HG02870 (cell line): ENCODE data around the gene KDM7A.

Experiments used
- ATAC-seq: cut with Tn5 transposase; IDR thresholded peaks from one replicate; pipeline ENCODE4 v1.9.1; 2021; ENCODE audit warnings: mild to moderate bottlenecking, moderate library complexity; ENCODE audit not compliant: unreplicated experiment

Gene KDM7A

DNA sequence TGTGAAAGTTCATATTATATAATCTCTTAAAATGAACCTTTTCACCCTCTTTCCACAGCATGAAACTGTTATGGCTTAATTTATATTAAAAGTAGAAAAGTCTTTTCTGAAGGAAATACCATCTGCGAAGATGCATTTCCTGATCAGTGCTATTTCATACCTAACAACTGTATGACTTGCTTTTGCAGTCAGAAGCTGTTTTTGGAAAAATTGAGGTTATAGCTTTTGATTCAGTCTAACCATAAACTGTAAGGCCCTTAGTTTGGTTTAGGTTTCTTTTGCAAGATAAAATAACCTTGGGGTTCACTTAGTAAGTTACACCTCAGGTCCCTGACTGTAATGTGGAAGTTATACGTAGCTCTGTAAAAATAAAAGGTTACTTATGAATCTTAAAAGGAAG, 91.3 kb downstream of the KDM7A start:
- ATAC-seq, result no peak

GRCh38 chr7:140084972-140085371, 91.8 kb downstream of the KDM7A start:
- peak; percentile 98 for ATAC-seq

DNA sequence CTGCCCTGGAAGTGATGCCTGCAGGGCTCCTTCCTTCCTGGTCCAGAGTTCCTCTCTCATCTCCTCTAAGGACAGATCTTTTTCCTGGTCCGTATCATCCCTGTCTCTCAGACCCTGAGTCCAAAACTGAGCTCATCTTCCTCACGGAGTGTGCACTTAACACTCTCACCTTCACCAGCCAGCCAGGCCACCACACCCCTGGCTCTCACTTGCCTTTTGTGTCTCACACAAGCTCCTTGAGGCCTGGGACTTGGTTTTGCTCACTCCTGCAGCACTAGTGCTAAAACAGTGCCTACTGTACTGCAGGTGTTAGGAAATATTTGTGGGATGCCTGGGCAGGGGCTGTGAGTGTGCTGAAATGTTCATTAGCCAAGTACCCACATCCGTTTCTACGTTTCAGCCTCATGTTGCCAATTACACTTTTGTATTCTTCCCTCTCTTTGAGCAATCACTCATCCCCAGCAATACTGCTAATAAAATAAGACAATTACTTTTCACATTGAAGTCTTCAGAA, 92.6 kb downstream of the KDM7A start:
- no peak for ATAC-seq

GRCh38 chr7:140082770-140083169, 94.0 kb downstream of the KDM7A start:
- ATAC-seq, result no peak

DNA sequence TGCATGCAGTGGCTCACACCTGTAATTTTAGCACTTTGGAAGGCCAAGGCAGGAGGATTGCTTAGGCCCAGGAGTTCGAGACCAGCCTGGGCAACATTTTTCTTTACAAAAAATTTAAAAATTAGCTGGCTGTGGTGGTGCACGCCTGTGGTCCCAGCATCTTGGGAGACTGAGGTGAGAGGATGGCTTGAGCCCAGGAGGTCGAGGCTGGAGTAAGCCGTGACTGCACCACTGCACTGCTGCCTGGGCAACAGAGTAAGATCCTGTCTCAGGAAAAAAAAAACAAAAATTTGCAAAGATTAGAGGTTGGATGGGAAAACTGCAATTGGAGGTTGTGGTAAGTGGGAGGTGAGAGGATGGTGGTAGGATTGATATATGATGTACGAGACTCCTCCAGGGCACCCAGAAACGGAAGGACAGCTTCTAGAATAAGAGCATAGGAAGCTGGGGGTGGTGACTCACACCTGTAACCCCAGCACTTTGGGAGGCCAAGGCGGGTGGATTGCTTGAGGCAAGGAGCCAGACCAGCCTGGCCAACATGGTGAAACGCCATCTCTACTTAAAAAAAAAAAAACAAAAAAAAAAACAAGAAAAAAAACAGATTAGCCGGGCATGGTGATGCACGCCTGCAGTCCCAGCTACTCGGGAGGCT, 94.9 kb downstream of the KDM7A start:
- no peak for ATAC-seq

DNA sequence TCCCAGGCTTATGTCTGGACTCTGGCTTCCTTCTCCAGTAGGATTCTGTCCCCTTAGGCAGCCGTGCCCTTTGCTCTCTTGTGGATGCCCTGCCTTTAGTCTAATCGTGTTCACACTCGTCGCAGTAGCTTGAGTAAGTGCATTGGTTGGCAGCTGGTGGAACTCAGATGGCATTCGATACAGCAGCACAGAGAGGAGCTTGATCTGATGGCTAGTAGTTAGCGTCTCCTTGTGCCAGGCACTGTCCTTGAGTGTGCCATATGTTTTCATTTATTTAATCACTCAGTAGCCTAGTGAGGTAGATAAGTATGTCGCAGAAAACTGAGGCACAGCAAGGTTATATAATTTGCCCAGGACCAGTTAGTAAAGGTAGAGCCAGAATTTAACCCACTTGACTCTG, 95.9 kb downstream of the KDM7A start:
- ATAC-seq, result no peak

DNA sequence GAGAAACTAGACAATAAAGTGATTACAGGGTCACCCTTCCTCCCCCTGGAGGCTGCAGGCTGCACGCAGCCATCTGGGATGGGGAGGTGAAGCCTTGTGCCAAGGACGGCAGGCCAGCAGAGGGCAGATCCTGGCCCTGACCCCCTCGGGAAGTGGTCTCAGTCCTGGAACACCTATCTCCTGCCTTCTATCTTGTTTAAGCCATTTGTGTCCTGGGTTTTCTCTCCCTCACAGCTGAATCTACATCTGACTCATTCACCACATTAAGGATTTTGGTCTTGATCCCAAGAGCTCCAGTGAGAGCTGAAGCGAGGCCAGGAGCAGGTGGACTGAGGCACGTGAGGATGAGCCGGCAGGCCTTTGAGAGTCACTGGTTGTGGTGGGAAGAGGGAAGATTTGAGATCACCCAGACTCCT, 97.7 kb downstream of the KDM7A start:
- ATAC-seq, result no peak

- no peak for ATAC-seq
Measured at GRCh38 chr7:140078392-140078791, 98.4 kb downstream of the KDM7A start.

- ATAC-seq, result no peak
Measured at GRCh38 chr7:140074780-140075179, 102.0 kb downstream of the KDM7A start.

DNA sequence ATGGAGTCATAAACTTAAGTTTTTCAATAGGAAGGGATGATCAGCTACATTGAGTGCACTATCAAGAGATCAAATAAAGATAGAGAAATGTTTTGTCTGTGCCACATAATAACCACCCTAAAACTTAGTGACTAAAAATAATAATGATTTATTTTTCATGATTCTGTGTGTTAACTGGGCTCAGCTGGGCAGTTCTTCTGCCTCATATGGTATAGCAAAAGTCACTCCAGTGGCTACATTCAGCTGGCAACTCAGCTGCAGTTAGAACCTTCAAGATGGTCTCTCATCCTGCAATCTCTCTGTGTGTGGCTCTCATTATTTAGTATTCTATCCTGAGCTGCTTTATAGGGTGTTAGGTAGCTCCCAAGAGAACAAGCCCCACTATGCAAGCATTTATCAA, 106.2 kb downstream of the KDM7A start:
- ATAC-seq, result no peak

- ATAC-seq, result no peak
Measured at GRCh38 chr7:140069298-140069949, 107.4 kb downstream of the KDM7A start.

- no peak for ATAC-seq
Measured at GRCh38 chr7:140068033-140068432, 108.8 kb downstream of the KDM7A start.

GRCh38 chr7:140067052-140067451, 109.7 kb downstream of the KDM7A start:
- no peak for ATAC-seq

GRCh38 chr7:140062528-140063299, 114.1 kb downstream of the KDM7A start, which contains the start of gene PARP12:
Gene PARP12, minus strand, starts transcription at chr7:140062951. Its CDS starts 104 bp downstream, at chr7:140062847.
- peak; percentile 91 for ATAC-seq

- ATAC-seq, result peak; percentile 12
Measured at GRCh38 chr7:140062118-140062527, 114.7 kb downstream of the KDM7A start.

- ATAC-seq, result no peak
Measured at GRCh38 chr7:140061607-140061930, 115.2 kb downstream of the KDM7A start.

DNA sequence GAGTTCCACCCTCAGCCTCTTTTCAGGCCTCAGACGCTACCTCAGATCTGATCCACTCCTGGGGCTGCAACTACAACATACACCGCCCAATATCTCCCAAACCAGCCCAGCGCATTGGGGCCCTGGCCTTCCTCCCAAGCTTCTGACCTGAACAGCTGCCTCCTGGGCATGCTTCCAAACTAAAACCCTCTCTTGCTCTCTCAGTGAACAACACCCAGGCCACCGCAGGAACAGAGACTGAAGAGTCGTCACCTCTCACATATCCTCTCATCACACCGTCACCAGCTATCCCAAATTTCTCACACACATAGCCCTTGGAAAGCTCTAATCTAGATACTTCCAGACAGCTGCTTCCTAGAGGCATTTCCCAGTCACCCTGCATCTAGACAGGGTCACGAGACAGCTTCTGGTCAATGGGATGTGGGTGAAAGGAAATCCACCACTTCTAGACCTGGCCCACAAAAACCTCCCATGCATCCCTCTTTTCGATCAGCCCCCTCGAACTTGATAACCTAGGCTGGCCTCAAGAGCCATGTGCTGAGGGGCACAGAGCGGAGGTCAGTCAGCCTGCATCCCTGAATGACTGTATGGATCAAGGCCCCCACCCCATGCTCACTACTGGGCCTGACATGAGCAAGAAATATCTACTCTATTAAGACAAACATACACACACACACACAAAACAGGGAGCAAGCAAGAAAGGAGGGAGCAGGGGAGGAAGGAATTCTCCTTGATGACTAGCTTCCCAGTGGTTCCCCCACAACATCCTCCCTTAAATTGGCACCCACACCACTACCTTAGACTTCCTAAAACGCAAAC, 115.8 kb downstream of the KDM7A start:
- no peak for ATAC-seq

DNA sequence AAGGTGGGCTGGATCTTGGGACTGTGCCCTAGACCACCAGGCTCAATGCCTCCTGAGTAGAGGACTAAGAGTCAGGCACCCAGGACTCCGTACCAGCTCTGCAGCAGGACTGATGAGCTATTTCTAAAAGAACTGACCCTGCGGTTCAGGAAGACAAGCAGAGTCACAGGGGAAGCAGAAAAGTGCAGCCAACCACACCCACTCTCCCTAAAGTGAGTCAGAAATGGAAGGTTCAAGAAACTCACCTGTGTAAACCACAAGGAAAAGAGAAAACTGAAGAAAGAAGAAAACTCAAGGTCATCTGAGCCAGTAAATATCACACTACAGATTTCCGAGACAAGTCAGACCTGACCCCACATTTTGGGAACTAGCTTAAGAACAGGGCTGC, 116.5 kb downstream of the KDM7A start:
- no peak for ATAC-seq

DNA sequence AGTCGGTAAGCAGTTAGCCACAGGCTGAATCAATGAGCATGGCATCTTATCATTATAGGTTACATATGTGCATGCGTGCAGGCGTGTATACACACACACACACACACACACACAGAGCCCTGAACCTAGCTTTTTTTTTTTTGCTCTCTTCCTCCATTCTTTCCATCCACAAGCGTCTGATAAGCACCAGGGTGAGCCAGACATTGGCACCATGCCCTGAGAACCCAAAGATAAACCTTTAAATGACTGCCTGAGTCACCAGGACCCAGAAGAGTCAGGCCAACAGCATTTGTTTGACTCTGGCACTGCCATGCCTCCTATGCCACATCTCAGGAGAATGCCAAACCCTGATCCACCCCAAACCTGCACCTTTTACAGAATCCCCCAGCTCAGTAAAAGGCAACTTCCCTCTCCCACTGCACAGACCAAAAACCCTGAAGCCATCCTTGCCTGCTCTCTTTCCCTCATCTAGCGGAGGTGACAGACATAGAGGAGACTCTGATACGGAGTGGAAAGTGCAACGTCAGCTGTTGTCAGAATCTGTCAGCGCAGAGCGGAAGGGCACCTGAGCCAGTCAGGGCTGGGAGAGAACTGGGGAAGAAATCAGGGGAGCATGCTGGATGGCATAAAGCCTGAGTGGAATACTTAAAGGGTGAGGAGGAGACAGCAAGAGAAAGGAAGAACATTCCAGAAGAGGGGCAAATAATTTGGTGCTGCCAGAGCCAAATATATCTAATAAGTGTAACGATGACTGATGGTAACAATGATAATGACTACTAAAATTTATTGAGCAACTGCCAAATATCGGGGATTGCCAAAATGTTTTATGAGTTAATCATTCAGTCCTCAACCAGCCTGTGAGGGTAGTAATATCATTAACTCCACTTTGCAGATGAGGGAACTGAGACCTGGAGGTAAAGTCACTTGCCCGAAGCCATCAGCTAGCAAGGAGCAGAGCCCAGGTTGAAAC, 117.2 kb downstream of the KDM7A start:
- no peak for ATAC-seq

GRCh38 chr7:140058517-140058916, 118.3 kb downstream of the KDM7A start:
- ATAC-seq, result no peak
